Neural cell (in vitro differentiated cells): Measurements from ENCODE around the gene SLC13A3. TPM values are rescaled to one million over a fixed set of nuclear protein-coding genes. Genes with fewer than 3 reads are reported as not detected.

Experiments
- H2AFZ ChIP-seq: fragments of 200-600, 300-800 bp; sonication (generic), shearing (Covaris generic); 2 replicates; pipeline ENCODE4 v1.6.0; 2014; ENCODE audit warnings: low read depth, mild to moderate bottlenecking, antibody characterized with exemption, low read length, moderate library complexity
- H3F3A ChIP-seq: fragments of 200-600 bp; shearing (Covaris generic); 2 replicates; pipeline ENCODE4 v1.6.1; 2016; ENCODE audit warnings: mild to moderate bottlenecking, moderate library complexity, mixed read lengths, antibody characterized with exemption, low read length; ENCODE audit not compliant: insufficient read depth, poor library complexity, severe bottlenecking
- H3K27ac ChIP-seq: fragments of 200-600, 300-800 bp; sonication (generic), shearing (Covaris generic); 2 replicates; pipeline ENCODE4 v1.5.1; 2014; ENCODE audit warnings: mild to moderate bottlenecking, low read length, moderate library complexity
- H3K27me3 ChIP-seq: fragments of 300-800, 200-600 bp; sonication (generic), shearing (Covaris generic); 2 replicates; pipeline ENCODE4 v1.6.0; 2014; ENCODE audit warnings: mild to moderate bottlenecking, low read depth, low read length, moderate library complexity; ENCODE audit not compliant: insufficient read depth
- H3K36me3 ChIP-seq: fragments of 300-800, 200-600 bp; sonication (generic), shearing (Covaris generic); 2 replicates; pipeline ENCODE4 v1.5.1; 2014; ENCODE audit warnings: mild to moderate bottlenecking, antibody characterized with exemption, low read length, moderate library complexity; ENCODE audit not compliant: insufficient read depth
- H3K4me2 ChIP-seq: fragments of 300-800, 200-600 bp; sonication (generic), shearing (Covaris generic); 2 replicates; pipeline ENCODE4 v1.6.0; 2014; ENCODE audit warnings: mild to moderate bottlenecking, low read length
- H3K4me3 ChIP-seq: fragments of 300-800, 200-600 bp; sonication (generic), shearing (Covaris generic); 2 replicates; pipeline ENCODE4 v1.5.1; 2014; ENCODE audit warnings: mild to moderate bottlenecking, low read length, moderate library complexity
- H3K79me2 ChIP-seq: fragments of 200-600 bp; shearing (Covaris generic); replicated peaks from 2 replicates; pipeline ENCODE4 v1.6.0; 2014; ENCODE audit warnings: mild to moderate bottlenecking, low read length, moderate library complexity; ENCODE audit not compliant: insufficient read depth
- H3K9ac ChIP-seq: fragments of 300-800, 200-600 bp; sonication (generic), shearing (Covaris generic); 2 replicates; pipeline ENCODE4 v1.6.1; 2016; ENCODE audit warnings: mild to moderate bottlenecking, low read length, mixed read lengths
- H3K9me2 ChIP-seq: fragments of 200-600 bp; shearing (Covaris generic); 2 replicates; pipeline ENCODE4 v1.6.1; 2016; ENCODE audit warnings: mild to moderate bottlenecking, low read length, mixed read lengths; ENCODE audit not compliant: insufficient read depth
- H3K9me3 ChIP-seq: fragments of 200-600, 300-800 bp; sonication (generic), shearing (Covaris generic); 2 replicates; pipeline ENCODE4 v1.6.1; 2016; ENCODE audit warnings: mild to moderate bottlenecking, mixed run types, low read length, moderate library complexity, mixed read lengths
- H4K20me1 ChIP-seq: fragments of 200-600 bp; shearing (Covaris generic); 2 replicates; pipeline ENCODE4 v1.6.1; 2016; ENCODE audit warnings: mild to moderate bottlenecking, mixed run types; ENCODE audit not compliant: insufficient read depth
- EP300 ChIP-seq: fragments of 450-650 bp; conservative IDR thresholded peaks from 2 replicates; pipeline ENCODE4 v1.6.1; 2014; ENCODE audit warnings: antibody characterized with exemption, mild to moderate bottlenecking, moderate library complexity; ENCODE audit not compliant: poor library complexity, severe bottlenecking
- EZH2 ChIP-seq: fragments of 200-600, 300-800 bp; shearing (Covaris generic), sonication (generic); IDR thresholded peaks from 2 replicates; pipeline ENCODE4 v1.6.1; 2014; ENCODE audit warnings: antibody characterized with exemption, low read length, borderline replicate concordance, mild to moderate bottlenecking; ENCODE audit not compliant: insufficient read depth, poor library complexity, severe bottlenecking
- MXI1 ChIP-seq: fragments of 450-650 bp; conservative IDR thresholded peaks from 2 replicates; pipeline ENCODE4 v1.6.1; 2014; ENCODE audit warnings: antibody characterized with exemption, mild to moderate bottlenecking; ENCODE audit not compliant: poor library complexity, severe bottlenecking
- POLR2AphosphoS5 ChIP-seq: IDR thresholded peaks from 2 replicates; pipeline ENCODE4 v1.6.1; 2012
- RAD21 ChIP-seq: fragments of 450-650 bp; conservative IDR thresholded peaks from 2 replicates; pipeline ENCODE4 v1.6.1; 2014; ENCODE audit warnings: antibody characterized with exemption, mild to moderate bottlenecking, moderate library complexity
- SMC3 ChIP-seq: fragments of 450-650 bp; conservative IDR thresholded peaks from 2 replicates; pipeline ENCODE4 v1.6.1; 2014; ENCODE audit warnings: antibody characterized with exemption, mild to moderate bottlenecking, moderate library complexity; ENCODE audit not compliant: poor library complexity
- TAF1 ChIP-seq: IDR thresholded peaks from 2 replicates; pipeline ENCODE4 v1.6.1; 2012; ENCODE audit warnings: low read depth
- polyA plus RNA-seq: library from polyadenylated mRNA; depleted of rRNA; stranded (reverse); fragments of >200 nt; gene quantifications from 2 replicates; pipeline ENCODE4 v1.2.3, GENCODE V29; 2014
- TF ChIP-seq, protein P1 (sequence below): fragments of 450-650 bp; IDR thresholded peaks from 2 replicates; pipeline ENCODE4 v1.5.1; 2014; ENCODE audit warnings: antibody characterized with exemption, mild to moderate bottlenecking, moderate library complexity; ENCODE audit not compliant: poor library complexity, severe bottlenecking
- TF ChIP-seq, protein P2 (sequence below): IDR thresholded peaks from 2 replicates; pipeline ENCODE4 v1.6.1; 2012; ENCODE audit warnings: borderline replicate concordance

SLC13A3 gene
- polyA plus RNA-seq, 1 donor from 2014 or later, result 5.5 TPM

DNA sequence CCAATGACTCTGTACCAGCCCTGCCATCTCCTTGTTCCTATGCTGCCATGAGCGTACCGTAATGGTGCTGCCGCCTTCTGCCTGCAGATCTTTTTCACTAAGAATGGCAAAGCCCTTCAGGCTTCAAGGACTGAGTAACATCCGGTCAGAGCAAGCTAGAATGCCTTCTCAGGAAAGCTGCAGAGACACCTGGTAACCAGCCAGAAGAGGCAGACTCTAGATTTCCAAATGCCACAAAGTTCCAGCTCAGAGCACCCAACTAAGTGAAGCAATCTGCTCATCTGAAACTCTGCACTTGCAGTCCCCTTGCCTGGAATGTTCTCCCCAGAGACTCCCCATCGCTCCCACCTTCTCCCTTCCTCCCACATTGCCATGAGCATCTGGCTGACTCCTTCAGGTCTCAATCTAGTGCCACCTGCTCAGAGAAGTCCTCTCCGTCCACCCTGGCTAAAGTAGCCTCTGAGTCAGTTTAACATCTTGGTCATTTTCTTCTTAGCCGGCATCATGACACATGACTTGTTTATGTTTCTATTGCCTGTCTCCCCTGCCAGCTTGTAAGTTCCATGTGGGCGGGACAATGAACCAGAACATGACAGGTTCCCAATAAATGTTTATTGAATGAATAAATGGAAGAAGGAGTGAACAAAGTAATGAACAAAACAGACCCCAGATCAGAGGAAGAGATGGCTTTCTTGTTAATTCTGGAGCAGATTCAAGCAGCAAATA is 93.9 kb downstream of the SLC13A3 start:
- no peak overlapping the region for H3K9ac ChIP-seq
- no peaks in the 10 kb centered on the region for H3K36me3 ChIP-seq
- H3K4me3 ChIP-seq, result no peak overlapping the region
- H3K27me3 ChIP-seq, result no peaks in the 10 kb centered on the region
- H4K20me1 ChIP-seq, result no peaks in the 10 kb centered on the region
- H3F3A ChIP-seq, result no peaks in the 10 kb centered on the region
- H3K9me3 ChIP-seq, result no peaks in the 10 kb centered on the region
- H3K79me2 ChIP-seq, result no peaks in the 10 kb centered on the region
- no peak overlapping the region for H2AFZ ChIP-seq
- no peak overlapping the region for H3K27ac ChIP-seq
- no peaks in the 10 kb centered on the region for H3K9me2 ChIP-seq
- no peak for TF ChIP-seq POLR2AphosphoS5
- TF ChIP-seq SMC3, result no peak
- no peak for TF ChIP-seq EP300
- TF ChIP-seq, protein P1, sequence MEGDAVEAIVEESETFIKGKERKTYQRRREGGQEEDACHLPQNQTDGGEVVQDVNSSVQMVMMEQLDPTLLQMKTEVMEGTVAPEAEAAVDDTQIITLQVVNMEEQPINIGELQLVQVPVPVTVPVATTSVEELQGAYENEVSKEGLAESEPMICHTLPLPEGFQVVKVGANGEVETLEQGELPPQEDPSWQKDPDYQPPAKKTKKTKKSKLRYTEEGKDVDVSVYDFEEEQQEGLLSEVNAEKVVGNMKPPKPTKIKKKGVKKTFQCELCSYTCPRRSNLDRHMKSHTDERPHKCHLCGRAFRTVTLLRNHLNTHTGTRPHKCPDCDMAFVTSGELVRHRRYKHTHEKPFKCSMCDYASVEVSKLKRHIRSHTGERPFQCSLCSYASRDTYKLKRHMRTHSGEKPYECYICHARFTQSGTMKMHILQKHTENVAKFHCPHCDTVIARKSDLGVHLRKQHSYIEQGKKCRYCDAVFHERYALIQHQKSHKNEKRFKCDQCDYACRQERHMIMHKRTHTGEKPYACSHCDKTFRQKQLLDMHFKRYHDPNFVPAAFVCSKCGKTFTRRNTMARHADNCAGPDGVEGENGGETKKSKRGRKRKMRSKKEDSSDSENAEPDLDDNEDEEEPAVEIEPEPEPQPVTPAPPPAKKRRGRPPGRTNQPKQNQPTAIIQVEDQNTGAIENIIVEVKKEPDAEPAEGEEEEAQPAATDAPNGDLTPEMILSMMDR, result no peak
- TF ChIP-seq TAF1, result no peak
- TF ChIP-seq MXI1, result no peak
- no peak for TF ChIP-seq EZH2
- TF ChIP-seq RAD21, result no peak
- TF ChIP-seq, protein P2, sequence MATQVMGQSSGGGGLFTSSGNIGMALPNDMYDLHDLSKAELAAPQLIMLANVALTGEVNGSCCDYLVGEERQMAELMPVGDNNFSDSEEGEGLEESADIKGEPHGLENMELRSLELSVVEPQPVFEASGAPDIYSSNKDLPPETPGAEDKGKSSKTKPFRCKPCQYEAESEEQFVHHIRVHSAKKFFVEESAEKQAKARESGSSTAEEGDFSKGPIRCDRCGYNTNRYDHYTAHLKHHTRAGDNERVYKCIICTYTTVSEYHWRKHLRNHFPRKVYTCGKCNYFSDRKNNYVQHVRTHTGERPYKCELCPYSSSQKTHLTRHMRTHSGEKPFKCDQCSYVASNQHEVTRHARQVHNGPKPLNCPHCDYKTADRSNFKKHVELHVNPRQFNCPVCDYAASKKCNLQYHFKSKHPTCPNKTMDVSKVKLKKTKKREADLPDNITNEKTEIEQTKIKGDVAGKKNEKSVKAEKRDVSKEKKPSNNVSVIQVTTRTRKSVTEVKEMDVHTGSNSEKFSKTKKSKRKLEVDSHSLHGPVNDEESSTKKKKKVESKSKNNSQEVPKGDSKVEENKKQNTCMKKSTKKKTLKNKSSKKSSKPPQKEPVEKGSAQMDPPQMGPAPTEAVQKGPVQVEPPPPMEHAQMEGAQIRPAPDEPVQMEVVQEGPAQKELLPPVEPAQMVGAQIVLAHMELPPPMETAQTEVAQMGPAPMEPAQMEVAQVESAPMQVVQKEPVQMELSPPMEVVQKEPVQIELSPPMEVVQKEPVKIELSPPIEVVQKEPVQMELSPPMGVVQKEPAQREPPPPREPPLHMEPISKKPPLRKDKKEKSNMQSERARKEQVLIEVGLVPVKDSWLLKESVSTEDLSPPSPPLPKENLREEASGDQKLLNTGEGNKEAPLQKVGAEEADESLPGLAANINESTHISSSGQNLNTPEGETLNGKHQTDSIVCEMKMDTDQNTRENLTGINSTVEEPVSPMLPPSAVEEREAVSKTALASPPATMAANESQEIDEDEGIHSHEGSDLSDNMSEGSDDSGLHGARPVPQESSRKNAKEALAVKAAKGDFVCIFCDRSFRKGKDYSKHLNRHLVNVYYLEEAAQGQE, result no peak
- no peak overlapping the region for H3K4me2 ChIP-seq

DNA sequence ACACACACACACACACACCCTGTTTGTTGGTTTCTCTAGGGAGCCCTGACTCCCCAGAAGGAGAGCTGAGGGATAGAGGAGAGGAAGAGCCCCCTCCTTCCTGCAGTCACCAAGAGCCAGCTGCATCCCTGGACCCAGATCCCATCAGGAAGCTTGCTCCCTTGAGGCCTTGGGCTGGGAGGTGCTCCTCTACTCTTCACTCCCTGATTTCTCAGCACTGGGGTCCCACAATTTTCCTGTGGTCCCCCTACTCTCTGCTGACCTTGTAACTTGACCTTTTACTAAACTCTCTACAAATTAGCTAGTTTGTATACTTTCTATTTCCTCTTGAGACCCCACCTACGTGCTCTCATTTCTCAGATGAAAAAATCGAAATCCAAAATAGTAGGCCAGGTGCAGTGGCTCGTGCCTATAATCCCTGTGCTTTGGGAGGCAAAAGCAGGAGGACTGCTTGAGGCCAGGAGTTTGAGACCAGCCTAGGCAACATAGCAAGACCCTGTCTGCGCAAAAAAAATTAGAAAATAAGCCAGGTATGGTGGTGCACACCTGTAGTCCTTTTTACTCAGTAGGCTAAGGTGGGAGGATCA is 95.8 kb downstream of the SLC13A3 start:
- no peaks in the 10 kb centered on the region for H3F3A ChIP-seq
- H3K36me3 ChIP-seq, result no peaks in the 10 kb centered on the region

More for the DNA sequence above, 95.8 kb downstream of the SLC13A3 start:
- no peaks in the 10 kb centered on the region for H3K9me2 ChIP-seq
- H2AFZ ChIP-seq, result no peak overlapping the region
- no peaks in the 10 kb centered on the region for H3K79me2 ChIP-seq
- no peaks in the 10 kb centered on the region for H3K27me3 ChIP-seq
- no peak overlapping the region for H3K27ac ChIP-seq
- H3K9me3 ChIP-seq, result no peaks in the 10 kb centered on the region
- H3K4me2 ChIP-seq, result no peak overlapping the region
- no peaks in the 10 kb centered on the region for H4K20me1 ChIP-seq
- TF ChIP-seq SMC3 (no peak), RAD21 (no peak), TAF1 (no peak), POLR2AphosphoS5 (no peak), MXI1 (no peak), EP300 (no peak), EZH2 (no peak)
- TF ChIP-seq, protein P2, result no peak
- TF ChIP-seq, protein P1, result no peak
- H3K4me3 ChIP-seq, result no peak overlapping the region
- H3K9ac ChIP-seq, result no peak overlapping the region
